ENCODE results near the gene MOB2.
"Not testable (repeated sequence)": the region's sequence is repeated elsewhere in the genome, so short reads cannot be mapped to it uniquely, and the experiment has no call there.

The MOB2 gene

GRCh38 chr11:1517117-1518005, 30.8 kb upstream of the MOB2 start:
- no peak for DNase-seq

DNA sequence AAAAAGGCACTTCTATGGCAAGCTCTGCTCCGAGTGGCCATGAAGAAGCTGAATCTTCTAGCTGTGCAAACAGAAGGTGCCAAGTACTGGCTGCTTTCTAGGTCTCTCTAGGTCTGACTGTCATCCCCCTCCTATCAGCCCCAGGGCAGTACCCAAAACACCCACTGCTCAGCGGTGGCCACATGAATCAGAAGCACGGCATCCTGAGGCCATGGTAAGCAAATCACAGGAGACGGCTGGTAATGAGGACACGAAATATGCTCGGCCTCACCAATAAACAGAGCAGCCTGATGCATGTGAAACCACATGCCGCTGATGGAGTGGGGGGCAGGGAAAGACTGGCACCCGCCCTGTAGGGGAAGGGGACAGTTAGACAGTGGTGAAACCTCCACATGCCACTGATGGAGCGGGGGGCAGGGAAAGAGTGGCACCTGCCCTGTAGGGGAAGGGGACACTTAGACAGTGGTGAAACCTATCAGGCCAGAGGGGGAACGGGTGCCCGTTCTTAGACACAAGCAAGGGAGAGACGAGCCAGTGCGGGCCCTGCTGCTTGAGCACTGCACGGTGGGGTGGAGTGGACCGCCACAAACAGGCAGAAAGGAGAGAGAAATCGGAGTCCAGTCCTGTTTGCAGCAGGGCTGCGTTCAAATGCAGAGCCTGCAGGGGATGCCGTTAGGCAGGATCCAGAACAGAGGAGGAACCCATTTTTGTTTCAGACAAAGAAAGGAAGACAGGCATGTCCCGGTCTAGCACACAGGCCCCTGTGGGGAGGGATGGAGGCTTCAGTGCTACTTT, 29.9 kb upstream of the MOB2 start:
- no peak for DNase-seq

- peak; percentile 71 for DNase-seq
These were observed 28.8 kb upstream of the MOB2 start for GRCh38 chr11:1515082-1516060.

DNA sequence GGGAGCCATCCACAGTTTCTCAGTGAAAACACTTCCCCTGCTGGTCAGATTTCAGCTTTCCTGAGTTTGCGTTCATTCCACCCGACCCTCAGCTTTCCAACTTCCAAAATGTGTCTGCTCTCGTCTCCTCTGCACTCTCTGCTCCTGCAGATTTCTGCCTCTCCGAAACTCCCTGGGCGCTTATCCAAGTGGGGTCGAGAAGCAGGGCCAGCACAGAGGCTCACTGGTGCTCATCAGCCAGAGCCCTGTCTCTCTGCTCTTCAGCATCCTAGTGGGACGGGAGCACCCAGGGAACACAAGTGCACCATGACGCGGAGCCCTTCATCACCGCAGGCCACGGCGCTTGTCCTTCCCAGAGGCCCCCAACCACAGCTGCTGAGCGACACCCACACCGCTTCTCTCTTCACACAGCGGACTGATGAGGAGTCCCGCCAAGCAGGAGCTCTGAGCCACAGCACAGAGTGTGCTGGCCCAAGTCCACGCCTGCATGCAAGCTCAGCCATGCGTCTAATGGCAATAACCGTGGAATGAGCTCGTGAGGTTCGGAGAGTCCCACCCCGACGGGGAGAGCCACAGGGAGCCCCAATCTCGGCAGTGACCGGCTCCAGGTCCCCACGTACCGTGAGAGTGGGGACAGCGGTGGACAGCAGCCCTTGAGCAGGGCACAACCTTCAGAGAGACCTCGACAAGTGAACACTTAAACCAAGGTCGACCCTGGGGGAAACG, 27.9 kb upstream of the MOB2 start:
- no peak for DNase-seq

DNA sequence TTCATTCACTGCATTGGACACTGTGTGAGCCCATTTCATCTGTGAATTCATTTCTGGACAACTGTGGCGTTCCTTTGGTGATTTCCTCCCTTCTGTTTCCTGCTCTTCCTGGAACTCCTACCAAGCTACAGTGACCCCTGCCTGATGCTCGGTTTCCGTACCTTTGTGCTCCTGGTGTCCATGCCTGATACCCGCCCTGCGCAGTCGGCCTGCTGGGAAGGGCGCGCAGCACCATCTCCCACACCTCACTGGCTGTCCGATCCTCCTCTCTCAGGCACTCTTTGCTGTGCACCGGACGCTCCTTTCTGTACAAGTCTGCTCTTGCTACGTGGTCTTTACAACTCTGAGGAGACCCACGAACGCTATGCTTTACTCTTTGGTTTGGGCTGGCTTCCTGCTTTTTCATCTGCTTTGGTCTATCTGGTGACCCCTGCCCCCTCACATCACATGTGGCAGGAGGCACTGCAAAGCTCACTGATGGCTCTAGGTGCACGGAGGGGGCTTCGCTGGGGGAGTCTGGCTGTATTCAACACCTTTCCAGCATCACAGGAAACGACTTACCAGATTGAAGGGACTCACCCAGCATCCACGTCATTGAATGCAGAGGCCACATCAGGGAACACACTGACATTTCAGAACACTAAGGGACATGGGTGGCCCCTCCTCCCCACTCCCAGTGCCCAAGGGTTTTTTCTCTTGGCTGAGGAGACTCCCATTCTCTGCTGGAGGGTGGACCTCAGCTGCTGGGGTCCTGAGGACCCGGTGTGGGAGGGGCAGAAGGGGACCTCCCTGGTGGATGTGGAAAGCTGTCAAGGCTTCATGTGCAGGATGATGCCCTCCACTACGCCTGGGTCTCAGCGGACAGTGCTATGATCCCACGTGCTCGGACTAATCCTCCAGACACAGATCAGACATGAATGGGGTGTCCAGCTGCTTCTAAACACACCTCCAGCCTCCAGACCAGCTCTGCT, 27.0 kb upstream of the MOB2 start:
- DNase-seq, result no peak

GRCh38 chr11:1512531-1513258, 26.1 kb upstream of the MOB2 start:
- DNase-seq, result not testable (repeated sequence)

DNA sequence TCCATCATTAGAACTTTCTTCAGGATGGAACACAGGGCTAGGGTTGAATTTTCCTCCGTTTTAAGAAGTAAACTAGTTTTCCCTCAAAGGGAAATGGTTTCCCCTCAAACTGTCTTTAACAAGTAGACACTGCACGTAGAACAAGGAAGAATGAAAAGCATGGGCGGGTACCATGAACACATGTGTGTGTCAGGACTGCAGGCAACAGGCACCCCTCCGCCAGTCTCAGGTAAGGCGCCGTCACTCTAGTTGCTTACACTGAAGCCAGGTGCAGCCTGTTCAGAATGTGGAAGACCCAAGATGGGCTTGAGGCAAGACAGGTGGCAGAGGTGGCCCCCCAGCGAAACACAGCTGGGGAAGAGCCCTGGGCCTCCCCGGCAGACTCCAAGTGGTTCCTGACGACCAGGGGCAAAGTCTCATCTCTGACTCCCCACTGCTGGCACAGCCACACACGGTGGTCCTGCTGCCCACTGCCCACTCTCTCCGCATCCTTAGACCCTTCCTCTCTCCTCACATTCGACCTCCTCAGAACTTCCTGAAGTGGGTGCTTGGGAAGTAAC, 25.4 kb upstream of the MOB2 start:
- no peak for DNase-seq

DNA sequence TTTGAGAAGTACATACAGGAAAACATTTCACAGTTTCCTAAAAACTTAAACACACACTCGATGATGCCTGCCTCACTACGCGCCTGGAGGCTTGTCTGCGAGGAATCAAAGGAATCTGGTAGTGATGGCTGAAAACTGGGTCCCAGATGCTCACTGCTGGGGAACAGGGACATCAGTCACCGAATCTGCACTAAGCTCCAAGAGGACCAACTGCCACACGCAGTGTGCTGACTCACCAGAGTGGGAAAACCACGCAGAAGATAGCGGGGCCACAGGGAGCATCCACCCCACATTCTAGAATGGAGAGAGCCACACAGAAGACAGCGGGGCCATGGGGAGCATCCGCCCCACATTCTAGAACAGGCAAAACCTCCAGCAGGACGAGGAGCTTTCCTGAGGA, 24.3 kb upstream of the MOB2 start:
- DNase-seq, result no peak

GRCh38 chr11:1510351-1510750, 23.8 kb upstream of the MOB2 start:
- not testable (repeated sequence) for DNase-seq

GRCh38 chr11:1509626-1510255, 23.2 kb upstream of the MOB2 start:
- no peak for DNase-seq

- no peak for DNase-seq
These were observed 22.4 kb upstream of the MOB2 start for GRCh38 chr11:1508986-1509385.

GRCh38 chr11:1508491-1508891, 21.9 kb upstream of the MOB2 start:
- DNase-seq, result no peak

- DNase-seq, result no peak
These were observed 21.0 kb upstream of the MOB2 start for GRCh38 chr11:1507381-1508140.

GRCh38 chr11:1506981-1507380, 20.4 kb upstream of the MOB2 start:
- DNase-seq, result no peak

DNA sequence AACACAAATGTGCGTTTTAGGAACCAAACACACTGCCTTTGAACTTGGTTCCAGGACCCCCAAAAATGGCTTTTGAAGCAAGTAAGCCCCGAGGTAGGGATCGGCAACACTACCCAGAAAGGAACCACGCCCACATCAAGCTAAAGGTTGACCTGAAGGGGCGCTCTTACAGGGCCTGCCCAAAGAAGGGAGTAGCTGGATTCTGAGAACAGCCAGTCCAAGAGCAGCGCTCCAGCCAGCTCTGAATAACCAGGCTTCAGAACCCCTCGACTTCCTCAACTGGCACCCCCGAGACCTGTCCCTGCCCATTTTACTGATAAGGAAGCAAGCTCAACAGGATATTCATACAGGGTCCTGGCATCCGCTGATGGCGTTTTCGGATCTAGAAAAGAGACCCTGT, 18.9 kb upstream of the MOB2 start:
- DNase-seq, result no peak

GRCh38 chr11:1504581-1505290, 18.2 kb upstream of the MOB2 start:
- DNase-seq, result no peak

DNA sequence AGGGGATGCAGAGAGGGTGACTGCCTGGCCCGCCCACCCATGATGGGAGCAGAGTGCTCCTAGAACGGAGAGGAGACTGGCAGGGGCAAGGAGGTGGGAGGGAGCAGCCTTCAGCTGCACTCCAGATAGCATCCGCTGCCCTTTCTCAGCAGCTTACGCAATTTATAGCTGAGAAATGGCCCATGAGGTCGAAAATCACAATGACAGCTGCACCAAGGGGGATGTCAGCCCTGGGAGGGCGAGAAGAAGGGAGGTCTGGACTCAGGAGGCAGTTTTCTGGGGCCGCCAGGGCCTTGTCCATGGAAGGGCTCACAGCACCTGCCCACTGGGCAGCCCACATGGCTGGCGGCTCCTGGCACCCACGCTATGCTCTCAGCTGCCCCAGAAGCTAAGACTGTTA, 17.6 kb upstream of the MOB2 start:
- no peak for DNase-seq

DNA sequence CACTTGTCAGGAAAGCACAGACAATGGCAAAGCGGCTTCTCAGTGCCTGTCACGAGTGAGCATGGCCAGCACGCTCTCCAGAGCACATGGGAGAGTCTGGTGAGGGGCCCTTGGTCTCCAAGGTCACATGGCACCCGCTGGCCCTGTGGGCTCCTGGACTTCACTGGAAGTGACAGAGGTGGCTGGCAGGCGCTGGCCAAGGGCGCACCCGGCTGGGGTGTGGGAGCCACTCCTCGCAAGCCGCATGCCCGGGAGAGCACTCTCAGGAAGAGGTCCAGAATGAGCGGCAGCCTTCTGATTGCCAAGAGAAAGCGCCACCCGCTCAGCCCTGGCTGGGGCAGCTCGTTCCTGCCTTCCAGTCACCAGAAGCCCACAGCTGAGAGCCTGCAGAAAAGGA, 17.1 kb upstream of the MOB2 start:
- no peak for DNase-seq
